Breast epithelium (tissue), 4 donors: ENCODE data around the gene SCYL1. TPM values are rescaled to one million over a fixed set of nuclear protein-coding genes. Genes with fewer than 3 reads are reported as not detected.
"Not testable (repeated sequence)": the region's sequence is repeated elsewhere in the genome, so short reads cannot be mapped to it uniquely, and the experiment has no call there.

ENCODE experiments used
- DNase-seq, 2 donors: peaks; one replicate each; pipeline ENCODE4 v3.0.0-alpha.2; 2019; ENCODE audit warnings: low spot score in 2 of 2
- H3K27ac ChIP-seq, 2 donors: fragments of 200-600 bp; sonication (generic) in 1 of 2; one replicate each; pipeline ENCODE4 v1.5.1; 2016 to 2019; ENCODE audit warnings: mild to moderate bottlenecking in 1 of 2
- H3K27me3 ChIP-seq, 2 donors: fragments of 200-600 bp; sonication (generic) in 1 of 2; one replicate each; pipeline versions ENCODE4 v1.5.1 to v1.6.0; 2017 to 2019; ENCODE audit warnings: control low read depth in 1 of 2, mild to moderate bottlenecking in 1 of 2
- H3K36me3 ChIP-seq: fragments of 200-600 bp; one replicate; pipeline ENCODE4 v1.5.1; 2019
- H3K4me1 ChIP-seq, 2 donors: fragments of 200-600 bp; sonication (generic); one replicate each; pipeline ENCODE4 v1.5.1; 2016 to 2019; ENCODE audit warnings: control low read depth in 1 of 2
- H3K4me3 ChIP-seq, 3 donors: fragments of 200-600 bp; sonication (generic); 1 replicate in 2 of 3; 2 replicates in 1 of 3; pipeline ENCODE4 v1.5.1; 2016 to 2019; ENCODE audit warnings: mild to moderate bottlenecking in 3 of 3, moderate library complexity in 2 of 3
- H3K9me3 ChIP-seq, 2 donors: fragments of 200-600 bp; sonication (generic) in 1 of 2; one replicate each; pipeline ENCODE4 v1.5.1; 2016 to 2019; ENCODE audit warnings: control low read depth in 1 of 2
- CTCF ChIP-seq, 3 donors: fragments of 450-650 bp; IDR thresholded peaks; one replicate each; pipeline ENCODE4 v1.5.1; 2016 to 2017; ENCODE audit warnings: antibody characterized with exemption in 3 of 3, mild to moderate bottlenecking in 3 of 3, moderate library complexity in 3 of 3
- POLR2A ChIP-seq: fragments of 450-650 bp; IDR thresholded peaks from one replicate; pipeline ENCODE4 v1.6.1; 2016; ENCODE audit warnings: antibody characterized with exemption, mild to moderate bottlenecking, moderate library complexity
- POLR2AphosphoS5 ChIP-seq, 3 donors: sonication (generic); formaldehyde crosslinking; IDR thresholded peaks; one replicate each; pipeline ENCODE4 v1.6.1; 2017; ENCODE audit warnings: antibody characterized with exemption in 3 of 3
- intact Hi-C: fragments of 100-400 bp; cut with DNase I; formaldehyde crosslinking; loops from one replicate; pipeline ENCODE4 v1.15.1; 2023; ENCODE audit warnings: low total_unique reads
- total RNA-seq, 3 donors: library from RNA; depleted of rRNA; stranded (reverse); fragments of >200 nt; gene quantifications; one replicate each; pipeline ENCODE4 v1.1.0, GENCODE V29; 2016

Gene SCYL1
- total RNA-seq, 3 donors from 2014 or later, result 74.1 to 83.4 (median 83.2) TPM

- H3K9me3 ChIP-seq, H3K27me3 ChIP-seq, intact Hi-C loops, H3K27ac ChIP-seq, DNase-seq, H3K36me3 ChIP-seq, H3K4me3 ChIP-seq: not testable (repeated sequence)
- H3K4me1 ChIP-seq, result peaks cover 5 to 13% of the 10 kb centered on the region in 2 donors
These were observed 1.9 kb upstream of the SCYL1 start for GRCh38 chr11:65522718-65523630.

GRCh38 chr11:65523631-65523968 lies 1.3 kb upstream of the SCYL1 start:
- H3K27me3 ChIP-seq, intact Hi-C loops, H3K9me3 ChIP-seq, DNase-seq, H3K36me3 ChIP-seq, H3K4me3 ChIP-seq: not testable (repeated sequence)
- peak overlapping the region in 1 of 2 donors; percentile 73 for H3K27ac ChIP-seq
- H3K4me1 ChIP-seq, result peaks cover 5 to 13% of the 10 kb centered on the region in 2 donors

GRCh38 chr11:65524014-65524740 lies 706 bp upstream of the SCYL1 start:
- no peak for TF ChIP-seq POLR2AphosphoS5 (IDR thresholded peaks at IDR 0.05)
- no peak for TF ChIP-seq POLR2A
- Histone ChIP-seq H3K9me3 (no peaks in the 10 kb centered on the region), H3K27ac (peak overlapping the region; percentile 73 to 95), H3K36me3 (no peaks in the 10 kb centered on the region), H3K4me3 (peak overlapping the region; percentile 17 to 98 (median 92)), H3K27me3 (no peaks in the 10 kb centered on the region), H3K4me1 (peaks cover 5 to 13% of the 10 kb centered on the region in 2 donors)
- no peak for DNase-seq
- intact Hi-C loops, result no loop called here

GRCh38 chr11:65525546-65526480 lies 930 bp downstream of the SCYL1 start:
- Histone ChIP-seq H3K4me3 (peak overlapping the region; percentile 92 to 99 (median 98)), H3K36me3 (peaks cover 6% of the 10 kb centered on the region), H3K9me3 (no peaks in the 10 kb centered on the region), H3K27me3 (no peaks in the 10 kb centered on the region), H3K27ac (peak overlapping the region; percentile 90 to 95), H3K4me1 (peaks cover 5 to 13% of the 10 kb centered on the region in 2 donors)
- no peak for DNase-seq
- intact Hi-C loops, result no loop called here
- TF ChIP-seq POLR2A (no peak), CTCF (IDR thresholded peaks at IDR 0.05) (no peak), POLR2AphosphoS5 (IDR thresholded peaks at IDR 0.05) (no peak)

GRCh38 chr11:65526744-65527143 lies 1.9 kb downstream of the SCYL1 start:
- TF ChIP-seq POLR2A, result no peak
- no peak for TF ChIP-seq CTCF (IDR thresholded peaks at IDR 0.05)
- TF ChIP-seq POLR2AphosphoS5 (IDR thresholded peaks at IDR 0.05), result no peak
- H3K27ac ChIP-seq, result no peak overlapping the region
- peak overlapping the region in 1 of 3 donors; percentile 92 for H3K4me3 ChIP-seq
- H3K36me3 ChIP-seq, result peaks cover 8% of the 10 kb centered on the region
- H3K4me1 ChIP-seq, result peaks cover 5 to 13% of the 10 kb centered on the region in 2 donors
- H3K27me3 ChIP-seq, result no peaks in the 10 kb centered on the region
- DNase-seq, result no peak
- intact Hi-C loops, result no loop called here
- H3K9me3 ChIP-seq, result no peaks in the 10 kb centered on the region

GRCh38 chr11:65528819-65529350 lies 4.0 kb downstream of the SCYL1 start:
- peaks cover 5 to 13% of the 10 kb centered on the region in 2 donors for H3K4me1 ChIP-seq
- no peaks in the 10 kb centered on the region for H3K27me3 ChIP-seq
- intact Hi-C loops, result no loop called here
- no peak for TF ChIP-seq CTCF (IDR thresholded peaks at IDR 0.05)
- TF ChIP-seq POLR2AphosphoS5 (IDR thresholded peaks at IDR 0.05), result no peak
- TF ChIP-seq POLR2A, result no peak
- no peak overlapping the region for H3K4me3 ChIP-seq
- H3K9me3 ChIP-seq, result no peaks in the 10 kb centered on the region
- peaks cover 8% of the 10 kb centered on the region for H3K36me3 ChIP-seq
- DNase-seq, result no peak
- no peak overlapping the region for H3K27ac ChIP-seq
